Nephron progenitor cell (in vitro differentiated cells): ENCODE results near the gene CCDC9.

Experiments used
- DNase-seq: peaks from one replicate; pipeline ENCODE4 v3.0.0; 2021
- H3K27ac Mint-ChIP-seq: 2 replicates; pipeline ENCODE4 v1.8.0; 2021; ENCODE audit warnings: mild to moderate bottlenecking, moderate library complexity, mixed read lengths
- H3K27me3 Mint-ChIP-seq: 2 replicates; pipeline ENCODE4 v1.8.0; 2021; ENCODE audit warnings: mild to moderate bottlenecking, low read depth, mixed read lengths; ENCODE audit not compliant: poor library complexity
- H3K36me3 Mint-ChIP-seq: 2 replicates; pipeline ENCODE4 v1.8.0; 2021; ENCODE audit warnings: low read depth, mixed read lengths
- H3K4me1 Mint-ChIP-seq: 2 replicates; pipeline ENCODE4 v1.8.0; 2021; ENCODE audit warnings: mixed read lengths
- H3K4me3 Mint-ChIP-seq: 2 replicates; pipeline ENCODE4 v1.8.0; 2021; ENCODE audit warnings: mild to moderate bottlenecking, moderate library complexity, mixed read lengths
- H3K9me3 Mint-ChIP-seq: 2 replicates; pipeline ENCODE4 v1.8.0; 2021; ENCODE audit warnings: mild to moderate bottlenecking, moderate library complexity, mixed read lengths
- TF ChIP-seq, protein P1 (sequence below): fragments of 200-600 bp; sonication (generic); IDR thresholded peaks from 2 replicates; pipeline ENCODE4 v1.5.0; 2021; ENCODE audit warnings: antibody characterized with exemption

The CCDC9 gene

DNA sequence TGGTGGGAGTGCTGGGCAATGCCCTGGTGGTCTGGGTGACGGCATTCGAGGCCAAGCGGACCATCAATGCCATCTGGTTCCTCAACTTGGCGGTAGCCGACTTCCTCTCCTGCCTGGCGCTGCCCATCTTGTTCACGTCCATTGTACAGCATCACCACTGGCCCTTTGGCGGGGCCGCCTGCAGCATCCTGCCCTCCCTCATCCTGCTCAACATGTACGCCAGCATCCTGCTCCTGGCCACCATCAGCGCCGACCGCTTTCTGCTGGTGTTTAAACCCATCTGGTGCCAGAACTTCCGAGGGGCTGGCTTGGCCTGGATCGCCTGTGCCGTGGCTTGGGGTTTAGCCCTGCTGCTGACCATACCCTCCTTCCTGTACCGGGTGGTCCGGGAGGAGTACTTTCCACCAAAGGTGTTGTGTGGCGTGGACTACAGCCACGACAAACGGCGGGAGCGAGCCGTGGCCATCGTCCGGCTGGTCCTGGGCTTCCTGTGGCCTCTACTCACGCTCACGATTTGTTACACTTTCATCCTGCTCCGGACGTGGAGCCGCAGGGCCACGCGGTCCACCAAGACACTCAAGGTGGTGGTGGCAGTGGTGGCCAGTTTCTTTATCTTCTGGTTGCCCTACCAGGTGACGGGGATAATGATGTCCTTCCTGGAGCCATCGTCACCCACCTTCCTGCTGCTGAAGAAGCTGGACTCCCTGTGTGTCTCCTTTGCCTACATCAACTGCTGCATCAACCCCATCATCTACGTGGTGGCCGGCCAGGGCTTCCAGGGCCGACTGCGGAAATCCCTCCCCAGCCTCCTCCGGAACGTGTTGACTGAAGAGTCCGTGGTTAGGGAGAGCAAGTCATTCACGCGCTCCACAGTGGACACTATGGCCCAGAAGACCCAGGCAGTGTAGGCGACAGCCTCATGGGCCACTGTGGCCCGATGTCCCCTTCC is 63.9 kb downstream of the CCDC9 start:
- Mint-ChIP-seq H3K27me3 (peaks cover 55% of the 10 kb centered on the region), H3K36me3 (no peaks in the 10 kb centered on the region), H3K4me3 (no peak overlapping the region), H3K9me3 (peaks cover 6% of the 10 kb centered on the region), H3K27ac (no peak overlapping the region), H3K4me1 (no peaks in the 10 kb centered on the region)
- TF ChIP-seq, protein P1, sequence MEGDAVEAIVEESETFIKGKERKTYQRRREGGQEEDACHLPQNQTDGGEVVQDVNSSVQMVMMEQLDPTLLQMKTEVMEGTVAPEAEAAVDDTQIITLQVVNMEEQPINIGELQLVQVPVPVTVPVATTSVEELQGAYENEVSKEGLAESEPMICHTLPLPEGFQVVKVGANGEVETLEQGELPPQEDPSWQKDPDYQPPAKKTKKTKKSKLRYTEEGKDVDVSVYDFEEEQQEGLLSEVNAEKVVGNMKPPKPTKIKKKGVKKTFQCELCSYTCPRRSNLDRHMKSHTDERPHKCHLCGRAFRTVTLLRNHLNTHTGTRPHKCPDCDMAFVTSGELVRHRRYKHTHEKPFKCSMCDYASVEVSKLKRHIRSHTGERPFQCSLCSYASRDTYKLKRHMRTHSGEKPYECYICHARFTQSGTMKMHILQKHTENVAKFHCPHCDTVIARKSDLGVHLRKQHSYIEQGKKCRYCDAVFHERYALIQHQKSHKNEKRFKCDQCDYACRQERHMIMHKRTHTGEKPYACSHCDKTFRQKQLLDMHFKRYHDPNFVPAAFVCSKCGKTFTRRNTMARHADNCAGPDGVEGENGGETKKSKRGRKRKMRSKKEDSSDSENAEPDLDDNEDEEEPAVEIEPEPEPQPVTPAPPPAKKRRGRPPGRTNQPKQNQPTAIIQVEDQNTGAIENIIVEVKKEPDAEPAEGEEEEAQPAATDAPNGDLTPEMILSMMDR = no peak
- no peak for DNase-seq
